ENCODE results near the gene STH.

The STH gene

DNA sequence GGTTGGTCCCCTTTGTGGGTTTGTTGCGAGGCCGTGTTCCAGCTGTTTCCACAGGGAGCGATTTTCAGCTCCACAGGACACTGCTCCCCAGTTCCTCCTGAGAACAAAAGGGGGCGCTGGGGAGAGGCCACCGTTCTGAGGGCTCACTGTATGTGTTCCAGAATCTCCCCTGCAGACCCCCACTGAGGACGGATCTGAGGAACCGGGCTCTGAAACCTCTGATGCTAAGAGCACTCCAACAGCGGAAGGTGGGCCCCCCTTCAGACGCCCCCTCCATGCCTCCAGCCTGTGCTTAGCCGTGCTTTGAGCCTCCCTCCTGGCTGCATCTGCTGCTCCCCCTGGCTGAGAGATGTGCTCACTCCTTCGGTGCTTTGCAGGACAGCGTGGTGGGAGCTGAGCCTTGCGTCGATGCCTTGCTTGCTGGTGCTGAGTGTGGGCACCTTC is 27.3 kb upstream of the STH start:
- POLR2A ChIA-PET = no interaction called here
- no peak for DNase-seq (ENCODE audit: extremely low spot score)
- CTCF ChIA-PET = interaction anchor here (1.3 kb wide), 1 partner anchor 23 kb away, joined by 5 read pairs; no protein-coding TSS in a partner anchor
- TF ChIP-seq, protein P1, sequence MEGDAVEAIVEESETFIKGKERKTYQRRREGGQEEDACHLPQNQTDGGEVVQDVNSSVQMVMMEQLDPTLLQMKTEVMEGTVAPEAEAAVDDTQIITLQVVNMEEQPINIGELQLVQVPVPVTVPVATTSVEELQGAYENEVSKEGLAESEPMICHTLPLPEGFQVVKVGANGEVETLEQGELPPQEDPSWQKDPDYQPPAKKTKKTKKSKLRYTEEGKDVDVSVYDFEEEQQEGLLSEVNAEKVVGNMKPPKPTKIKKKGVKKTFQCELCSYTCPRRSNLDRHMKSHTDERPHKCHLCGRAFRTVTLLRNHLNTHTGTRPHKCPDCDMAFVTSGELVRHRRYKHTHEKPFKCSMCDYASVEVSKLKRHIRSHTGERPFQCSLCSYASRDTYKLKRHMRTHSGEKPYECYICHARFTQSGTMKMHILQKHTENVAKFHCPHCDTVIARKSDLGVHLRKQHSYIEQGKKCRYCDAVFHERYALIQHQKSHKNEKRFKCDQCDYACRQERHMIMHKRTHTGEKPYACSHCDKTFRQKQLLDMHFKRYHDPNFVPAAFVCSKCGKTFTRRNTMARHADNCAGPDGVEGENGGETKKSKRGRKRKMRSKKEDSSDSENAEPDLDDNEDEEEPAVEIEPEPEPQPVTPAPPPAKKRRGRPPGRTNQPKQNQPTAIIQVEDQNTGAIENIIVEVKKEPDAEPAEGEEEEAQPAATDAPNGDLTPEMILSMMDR (IDR thresholded peaks at IDR 0.05; ENCODE audit: control extremely low read depth, extremely low read depth, low read depth, missing control alignments) = no peak

DNA sequence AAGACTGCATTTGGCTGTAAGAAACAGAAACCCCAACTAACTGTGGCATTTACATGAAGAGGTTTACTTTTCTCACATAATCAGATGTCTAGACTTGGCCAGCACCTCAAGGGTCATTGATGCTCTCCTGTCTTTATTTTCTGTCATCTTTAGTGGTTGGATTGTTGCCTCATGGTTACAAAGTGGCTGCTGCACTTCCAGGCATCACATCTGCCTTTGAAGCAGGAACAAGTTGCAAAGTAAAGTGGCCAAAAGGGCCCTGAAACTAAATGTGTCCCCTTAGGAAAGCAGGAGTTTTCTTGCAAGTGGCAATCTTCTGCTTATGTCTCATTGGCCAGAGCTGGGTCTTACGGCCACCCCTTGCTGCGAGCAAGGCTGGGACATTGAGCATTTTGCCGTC is 26.5 kb upstream of the STH start:
- DNase-seq (ENCODE audit: extremely low spot score) = no peak
- TF ChIP-seq, protein P1 (IDR thresholded peaks at IDR 0.05; ENCODE audit: control extremely low read depth, extremely low read depth, low read depth, missing control alignments) = no peak
- ChIA-PET CTCF (no interaction called here), POLR2A (no interaction called here)

DNA sequence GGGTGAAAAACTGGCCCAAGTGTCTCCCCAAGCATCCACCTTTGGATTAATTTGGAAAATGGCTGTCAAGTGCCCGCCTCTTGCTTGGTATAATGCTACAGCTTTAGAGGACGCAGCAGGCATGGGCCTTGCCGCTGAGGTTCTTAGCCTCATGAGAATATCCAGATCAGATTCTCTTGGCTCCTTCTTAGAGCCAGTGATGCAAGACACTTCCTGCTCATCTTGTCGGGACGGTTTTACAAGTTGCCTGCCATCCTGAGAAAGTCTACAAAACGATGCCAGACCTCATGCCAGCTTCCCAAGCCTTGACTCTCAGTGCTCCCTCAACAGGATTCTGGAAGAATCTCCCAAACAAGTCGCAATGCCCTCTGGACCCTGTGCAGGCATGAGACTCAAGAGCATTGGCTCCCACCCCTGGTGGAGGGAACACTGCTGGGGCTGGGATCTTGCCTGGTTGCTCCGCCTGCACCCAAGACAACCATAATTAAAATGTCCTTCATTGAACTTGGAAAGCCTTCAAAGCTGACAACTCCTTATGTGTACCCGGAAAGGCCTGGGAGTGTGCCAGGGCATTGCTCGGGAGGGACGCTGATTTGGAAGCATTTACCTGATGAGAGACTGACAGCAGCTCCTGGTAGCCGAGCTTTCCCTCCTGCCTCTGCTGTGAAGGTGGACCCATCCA is 25.8 kb upstream of the STH start:
- DNase-seq (ENCODE audit: extremely low spot score) = no peak
- ChIA-PET POLR2A (no interaction called here), CTCF (no interaction called here)
- TF ChIP-seq, protein P1 (IDR thresholded peaks at IDR 0.05; ENCODE audit: control extremely low read depth, extremely low read depth, low read depth, missing control alignments) = no peak

DNA sequence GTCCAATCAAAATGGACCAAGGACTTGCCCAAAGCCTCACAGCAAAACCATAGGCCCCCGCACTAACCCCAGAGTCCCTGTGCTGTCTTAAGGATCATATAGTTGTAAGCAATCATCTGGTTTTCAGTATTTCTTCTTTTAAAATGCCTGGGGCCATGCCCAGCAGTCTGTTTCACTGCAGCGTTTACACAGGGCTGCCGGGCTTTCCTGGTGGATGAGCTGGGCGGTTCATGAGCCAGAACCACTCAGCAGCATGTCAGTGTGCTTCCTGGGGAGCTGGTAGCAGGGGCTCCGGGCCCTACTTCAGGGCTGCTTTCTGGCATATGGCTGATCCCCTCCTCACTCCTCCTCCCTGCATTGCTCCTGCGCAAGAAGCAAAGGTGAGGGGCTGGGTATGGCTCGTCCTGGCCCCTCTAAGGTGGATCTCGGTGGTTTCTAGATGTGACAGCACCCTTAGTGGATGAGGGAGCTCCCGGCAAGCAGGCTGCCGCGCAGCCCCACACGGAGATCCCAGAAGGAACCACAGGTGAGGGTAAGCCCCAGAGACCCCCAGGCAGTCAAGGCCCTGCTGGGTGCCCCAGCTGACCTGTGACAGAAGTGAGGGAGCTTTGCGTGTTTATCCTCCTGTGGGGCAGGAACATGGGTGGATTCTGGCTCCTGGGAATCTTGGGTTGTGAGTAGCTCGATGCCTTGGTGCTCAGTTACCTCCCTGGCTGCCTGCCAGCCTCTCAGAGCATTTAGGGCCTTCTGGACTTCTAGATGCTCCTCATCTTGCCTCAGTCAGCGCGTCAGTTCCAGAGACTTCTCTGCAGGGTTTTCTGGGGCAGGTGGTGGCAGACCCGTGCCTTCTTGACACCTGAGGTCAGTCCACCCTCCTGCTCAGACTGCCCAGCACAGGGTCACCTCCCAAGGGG is 24.8 kb upstream of the STH start:
- no peak for DNase-seq (ENCODE audit: extremely low spot score)
- ChIA-PET POLR2A (no interaction called here), CTCF (interaction anchor here (1.4 to 2.4 kb wide), 2 partner anchors 25 to 31 kb away, joined by 3 to 11 read pairs; no protein-coding TSS in a partner anchor)
- TF ChIP-seq, protein P1 (IDR thresholded peaks at IDR 0.05; ENCODE audit: control extremely low read depth, extremely low read depth, low read depth, missing control alignments) = no peak

DNA sequence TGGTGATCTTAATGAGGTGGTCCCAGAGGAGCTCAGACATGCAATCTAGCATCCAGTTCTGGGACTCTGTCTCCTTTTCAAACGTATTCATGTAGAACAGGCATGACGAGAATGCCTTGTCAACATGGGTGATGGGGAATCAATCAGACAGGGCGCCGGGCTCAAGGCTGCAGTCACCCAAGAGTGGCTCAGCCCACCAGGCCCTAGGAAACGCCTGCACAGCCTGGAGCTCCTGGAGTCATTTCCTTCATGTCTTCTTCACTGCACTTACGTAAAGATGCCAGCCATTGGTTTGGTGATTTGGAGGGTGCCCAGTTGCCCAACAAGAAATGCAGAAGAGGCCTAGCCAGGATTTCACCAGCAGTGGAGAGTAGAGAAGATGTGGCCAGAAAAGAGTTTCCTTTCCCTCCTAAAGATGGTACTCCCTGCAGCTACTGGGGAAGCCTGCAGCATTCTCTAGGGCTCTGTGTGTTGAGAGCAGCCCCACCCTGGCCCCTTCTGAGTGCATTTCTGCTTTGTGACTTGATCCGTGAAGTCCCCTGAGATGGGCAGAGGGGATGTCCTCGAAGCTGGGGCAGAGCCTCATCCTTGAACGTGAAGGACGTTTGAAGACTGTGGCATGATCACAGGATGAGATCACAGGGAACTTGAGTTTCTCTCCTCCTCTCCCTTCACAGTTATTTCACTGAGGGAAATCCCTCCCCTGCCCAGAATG is 24.0 kb upstream of the STH start:
- POLR2A ChIA-PET = no interaction called here
- DNase-seq (ENCODE audit: extremely low spot score) = no peak
- TF ChIP-seq, protein P1 (IDR thresholded peaks at IDR 0.05; ENCODE audit: control extremely low read depth, extremely low read depth, low read depth, missing control alignments) = no peak
- CTCF ChIA-PET = interaction anchor here (1.4 to 2.4 kb wide), 3 partner anchors 26 to 144 kb away, joined by 3 to 11 read pairs (median 3); no protein-coding TSS in a partner anchor
